OCI-LY3 (cell line): Measurements from ENCODE around the gene ATOH8.

Source experiments
- H2AFZ ChIP-seq: fragments of 200-600, 300-600 bp; shearing (Covaris generic); 2 replicates; pipeline ENCODE4 v1.6.0; 2014; ENCODE audit warnings: antibody characterized with exemption, low read depth, low read length
- H3K27ac ChIP-seq: fragments of 200-600, 300-600 bp; sonication (generic); 2 replicates; pipeline ENCODE4 v1.5.1; 2014; ENCODE audit warnings: mild to moderate bottlenecking, low read length, moderate library complexity, mixed read lengths
- H3K27me3 ChIP-seq: fragments of 200-600, 300-600 bp; sonication (generic); 2 replicates; pipeline ENCODE4 v1.6.1; 2014; ENCODE audit warnings: low read depth, low read length, mixed read lengths
- H3K36me3 ChIP-seq: fragments of 200-600, 300-600 bp; sonication (generic); replicated peaks from 2 replicates; pipeline ENCODE3; 2014; ENCODE audit warnings: low read depth, low read length, mixed read lengths
- H3K4me1 ChIP-seq: fragments of 300-600, 200-600 bp; sonication (generic); 2 replicates; pipeline ENCODE4 v1.6.1; 2014; ENCODE audit warnings: low read length, mixed read lengths
- H3K4me2 ChIP-seq: fragments of 200-600, 300-600 bp; sonication (generic); 2 replicates; pipeline ENCODE4 v1.6.1; 2014; ENCODE audit warnings: low read length, mixed read lengths
- H3K4me3 ChIP-seq: fragments of 300-600, 200-600 bp; sonication (generic); 2 replicates; pipeline ENCODE4 v1.5.1; 2014; ENCODE audit warnings: antibody characterized with exemption, mild to moderate bottlenecking, low read length, moderate library complexity
- H3K79me2 ChIP-seq: fragments of 300-600, 200-600 bp; shearing (Covaris generic); 2 replicates; pipeline ENCODE4 v1.6.1; 2014; ENCODE audit warnings: mild to moderate bottlenecking, low read length, mixed read lengths
- H3K9ac ChIP-seq: fragments of 300-600, 200-600 bp; shearing (Covaris generic); 2 replicates; pipeline ENCODE4 v1.6.0; 2014; ENCODE audit warnings: mild to moderate bottlenecking, low read length, moderate library complexity
- H3K9me3 ChIP-seq: fragments of 200-600, 300-600 bp; shearing (Covaris generic); 2 replicates; pipeline ENCODE4 v1.6.1; 2014; ENCODE audit warnings: low read length, mixed read lengths; ENCODE audit not compliant: insufficient read depth
- H4K20me1 ChIP-seq: fragments of 200-600, 300-600 bp; sonication (generic); 2 replicates; pipeline ENCODE4 v1.6.1; 2016; ENCODE audit warnings: low read length, mixed read lengths; ENCODE audit not compliant: insufficient read depth
- EZH2phosphoT487 ChIP-seq: fragments of 200-600 bp; shearing (Covaris generic); IDR thresholded peaks from 2 replicates; pipeline ENCODE4 v1.6.1; 2018; ENCODE audit warnings: antibody characterized with exemption, mixed run types, low read depth
- TF ChIP-seq, protein P1 (sequence below): fragments of 200-600, 300-600 bp; sonication (generic); IDR thresholded peaks from 2 replicates; pipeline ENCODE4 v1.5.1; 2014; ENCODE audit warnings: antibody characterized with exemption, low read length, low read depth

ATOH8 gene

DNA sequence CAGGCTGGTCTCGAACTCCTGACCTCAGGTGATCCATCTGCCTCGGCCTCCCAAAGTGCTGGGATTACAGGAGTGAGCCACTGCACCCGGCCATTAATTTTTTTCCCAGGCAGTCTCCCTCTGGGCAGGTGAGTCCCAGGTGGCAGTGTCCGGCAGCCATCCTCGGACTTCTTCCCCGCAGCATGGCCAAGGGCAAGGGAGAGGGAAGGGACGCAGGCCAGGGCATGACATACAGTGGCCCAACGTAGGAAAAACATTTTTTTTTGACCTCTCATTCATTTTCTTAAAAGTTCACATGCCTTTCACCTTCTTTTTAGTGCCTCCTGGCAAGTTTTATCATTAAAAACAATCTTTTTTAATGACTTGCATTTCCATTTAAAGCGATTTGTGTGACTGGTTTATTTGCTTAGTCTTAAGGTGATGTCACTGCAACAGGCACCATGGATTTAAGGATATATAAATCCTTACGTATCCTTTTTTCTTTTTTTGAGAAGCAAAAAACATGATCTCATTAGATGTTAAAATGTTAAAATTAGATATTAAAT, 23.0 kb upstream of the ATOH8 start:
- Histone ChIP-seq H3K27me3 (peaks cover 29% of the 10 kb centered on the region), H3K9me3 (no peaks in the 10 kb centered on the region), H3K27ac (no peak overlapping the region), H3K9ac (no peak overlapping the region), H3K79me2 (no peaks in the 10 kb centered on the region), H2AFZ (no peak overlapping the region), H3K4me3 (no peak overlapping the region), H3K4me2 (no peak overlapping the region), H3K4me1 (peaks cover 9% of the 10 kb centered on the region), H3K36me3 (no peaks in the 10 kb centered on the region), H4K20me1 (no peaks in the 10 kb centered on the region)
- TF ChIP-seq, protein P1, sequence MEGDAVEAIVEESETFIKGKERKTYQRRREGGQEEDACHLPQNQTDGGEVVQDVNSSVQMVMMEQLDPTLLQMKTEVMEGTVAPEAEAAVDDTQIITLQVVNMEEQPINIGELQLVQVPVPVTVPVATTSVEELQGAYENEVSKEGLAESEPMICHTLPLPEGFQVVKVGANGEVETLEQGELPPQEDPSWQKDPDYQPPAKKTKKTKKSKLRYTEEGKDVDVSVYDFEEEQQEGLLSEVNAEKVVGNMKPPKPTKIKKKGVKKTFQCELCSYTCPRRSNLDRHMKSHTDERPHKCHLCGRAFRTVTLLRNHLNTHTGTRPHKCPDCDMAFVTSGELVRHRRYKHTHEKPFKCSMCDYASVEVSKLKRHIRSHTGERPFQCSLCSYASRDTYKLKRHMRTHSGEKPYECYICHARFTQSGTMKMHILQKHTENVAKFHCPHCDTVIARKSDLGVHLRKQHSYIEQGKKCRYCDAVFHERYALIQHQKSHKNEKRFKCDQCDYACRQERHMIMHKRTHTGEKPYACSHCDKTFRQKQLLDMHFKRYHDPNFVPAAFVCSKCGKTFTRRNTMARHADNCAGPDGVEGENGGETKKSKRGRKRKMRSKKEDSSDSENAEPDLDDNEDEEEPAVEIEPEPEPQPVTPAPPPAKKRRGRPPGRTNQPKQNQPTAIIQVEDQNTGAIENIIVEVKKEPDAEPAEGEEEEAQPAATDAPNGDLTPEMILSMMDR = no peak
- no peak for TF ChIP-seq EZH2phosphoT487

DNA sequence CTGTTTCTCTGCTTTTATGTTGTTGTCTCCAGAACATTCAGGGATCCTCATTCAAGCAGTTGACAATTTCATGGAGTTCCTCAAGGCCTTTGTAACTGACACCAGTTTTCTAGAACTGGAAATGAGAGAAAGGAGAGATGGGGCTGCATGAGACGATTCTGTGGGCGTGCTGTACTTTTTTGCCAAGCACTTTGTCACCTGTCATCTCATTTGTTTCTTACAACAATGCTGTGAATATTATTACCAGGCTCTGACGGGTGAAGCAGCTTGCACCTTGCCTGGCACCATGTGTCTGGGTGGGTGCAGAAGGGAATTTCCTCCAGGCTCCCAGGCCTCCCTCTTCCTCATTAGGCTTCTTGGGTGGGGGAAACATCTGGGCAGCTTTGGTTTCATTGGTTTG, 22.2 kb upstream of the ATOH8 start:
- Histone ChIP-seq H3K9me3 (no peaks in the 10 kb centered on the region), H4K20me1 (no peaks in the 10 kb centered on the region), H3K27ac (no peak overlapping the region), H3K36me3 (no peaks in the 10 kb centered on the region), H3K79me2 (no peaks in the 10 kb centered on the region), H3K9ac (no peak overlapping the region), H2AFZ (no peak overlapping the region), H3K4me1 (peaks cover 9% of the 10 kb centered on the region), H3K4me2 (no peak overlapping the region), H3K27me3 (peaks cover 32% of the 10 kb centered on the region), H3K4me3 (no peak overlapping the region)
- TF ChIP-seq EZH2phosphoT487 = no peak
- TF ChIP-seq, protein P1 = no peak

DNA sequence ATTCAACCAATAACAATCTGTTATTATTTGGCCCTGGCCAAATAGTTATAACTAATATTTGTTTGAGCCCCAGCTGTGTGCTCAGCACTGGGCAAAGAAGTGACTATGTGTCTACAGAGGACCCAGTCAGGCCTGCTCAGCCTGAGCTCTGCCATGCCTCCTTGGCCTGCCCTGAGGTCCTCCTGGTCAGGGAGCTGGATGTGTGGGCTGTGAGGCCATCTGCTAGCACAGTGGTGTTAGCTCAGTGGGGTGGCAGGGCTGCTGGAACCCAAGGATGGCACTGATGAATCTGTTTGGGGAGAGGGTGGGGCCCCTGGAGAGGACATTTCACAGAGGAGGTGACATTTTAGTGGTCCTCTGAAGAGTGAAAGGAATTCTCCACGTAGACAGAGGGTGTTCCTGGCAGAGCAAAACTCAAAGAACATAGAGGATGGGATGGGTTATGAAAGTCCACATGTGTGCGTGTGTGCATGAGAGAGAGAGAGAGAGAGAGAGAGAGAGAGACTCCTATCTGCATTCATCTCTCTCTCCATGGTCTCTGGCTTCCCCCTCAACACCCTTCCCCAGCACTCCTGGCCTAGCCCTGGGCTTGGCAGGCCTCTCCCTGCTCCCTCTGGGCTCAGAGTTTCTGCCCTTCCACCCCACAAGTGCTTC, 21.2 kb upstream of the ATOH8 start:
- Histone ChIP-seq H4K20me1 (no peaks in the 10 kb centered on the region), H3K4me1 (peaks cover 9% of the 10 kb centered on the region), H3K9ac (no peak overlapping the region), H3K9me3 (no peaks in the 10 kb centered on the region), H3K79me2 (no peaks in the 10 kb centered on the region), H3K4me3 (no peak overlapping the region), H3K27me3 (peaks cover 37% of the 10 kb centered on the region), H3K4me2 (no peak overlapping the region), H2AFZ (no peak overlapping the region), H3K27ac (no peak overlapping the region), H3K36me3 (no peaks in the 10 kb centered on the region)
- TF ChIP-seq, protein P1 = no peak
- no peak for TF ChIP-seq EZH2phosphoT487

DNA sequence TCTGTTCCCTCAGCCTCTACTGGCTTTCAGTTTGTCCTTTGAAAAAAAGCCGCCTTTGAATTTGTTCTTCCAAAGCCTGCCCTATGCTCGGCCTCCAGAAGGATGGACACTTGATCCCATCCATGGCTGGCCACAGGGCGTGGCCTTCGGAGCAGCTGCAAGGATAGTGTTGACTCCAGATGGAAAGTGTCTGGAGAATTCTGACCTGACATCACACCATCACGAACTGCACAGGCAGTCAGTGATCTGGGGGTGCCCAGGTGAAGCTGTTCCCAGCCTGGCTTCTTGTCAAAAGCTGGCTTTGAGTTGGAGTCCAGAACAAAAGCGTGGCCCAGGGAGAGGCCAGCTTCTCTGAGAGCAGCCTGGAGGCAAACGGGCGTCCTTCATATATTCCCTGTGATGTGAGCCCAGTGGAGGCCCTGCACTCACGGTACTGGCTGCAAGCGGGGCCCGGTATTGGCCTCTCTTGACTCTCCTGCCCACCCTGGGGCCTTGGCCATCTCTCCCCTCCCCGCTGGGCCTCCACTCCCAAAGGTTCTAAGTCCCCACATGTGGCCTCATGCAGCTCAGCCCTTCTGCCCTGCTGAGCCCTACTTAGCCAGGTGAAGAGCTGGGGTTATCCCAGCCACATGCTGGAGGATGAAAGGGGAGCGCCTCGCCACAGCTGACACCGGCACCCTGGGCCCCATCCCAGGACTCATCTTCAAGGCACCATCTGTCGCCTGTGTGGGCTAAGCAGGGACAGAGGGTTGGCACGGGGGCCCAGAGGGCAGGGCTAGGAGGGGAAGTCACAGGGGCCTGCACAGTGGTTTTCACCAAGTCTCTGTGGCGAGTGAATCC, 20.4 kb upstream of the ATOH8 start:
- Histone ChIP-seq H3K9ac (no peak overlapping the region), H3K27me3 (peaks cover 38% of the 10 kb centered on the region)

More for the DNA sequence above, 20.4 kb upstream of the ATOH8 start:
- Histone ChIP-seq H3K9me3 (no peaks in the 10 kb centered on the region), H3K27ac (no peak overlapping the region), H3K36me3 (no peaks in the 10 kb centered on the region), H3K79me2 (no peaks in the 10 kb centered on the region), H4K20me1 (no peaks in the 10 kb centered on the region), H3K4me3 (no peak overlapping the region), H2AFZ (no peak overlapping the region), H3K4me2 (no peak overlapping the region), H3K4me1 (peaks cover 9% of the 10 kb centered on the region)
- TF ChIP-seq, protein P1 = no peak
- no peak for TF ChIP-seq EZH2phosphoT487
